Fibroblast of upper back skin (primary cell): Measurements from ENCODE around the gene ARHGAP28.

Experiments used
- DNase-seq: peaks from one replicate; pipeline ENCODE4 v3.0.0-alpha.2; 2013

Gene ARHGAP28

DNA sequence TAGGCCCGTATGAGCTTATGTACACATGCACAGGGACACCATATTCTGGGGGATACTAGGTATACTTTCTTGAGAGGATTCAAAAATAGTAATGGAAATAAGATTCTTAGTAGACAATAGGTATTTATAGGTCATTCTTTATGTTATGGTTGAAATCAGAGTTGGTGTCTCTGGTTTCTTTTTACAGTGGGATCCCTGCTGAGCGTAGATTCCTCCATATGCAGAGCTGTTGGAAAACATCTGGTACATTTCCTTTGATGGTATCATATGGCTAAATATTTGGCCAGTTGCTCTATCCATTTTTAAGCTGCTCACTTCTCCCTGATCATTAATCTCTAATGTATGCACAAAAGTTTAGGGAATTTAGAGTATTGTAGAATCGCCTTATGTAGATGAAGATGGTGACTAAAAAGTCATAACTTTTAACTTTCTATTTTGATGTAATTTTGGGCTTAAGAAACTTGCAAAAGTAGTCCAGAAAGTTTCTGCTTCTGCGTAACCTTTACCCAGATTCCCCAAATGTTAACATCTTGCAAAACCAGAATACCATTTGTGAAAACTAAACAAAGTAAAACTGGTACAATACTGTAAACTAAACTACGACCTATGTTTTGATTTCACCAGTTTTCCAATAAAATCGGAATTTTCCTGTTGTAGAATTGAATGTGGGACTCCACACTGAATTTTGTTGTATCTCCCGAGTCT is 5.4 kb downstream of the ARHGAP28 start:
- peak; percentile 77 for DNase-seq

DNA sequence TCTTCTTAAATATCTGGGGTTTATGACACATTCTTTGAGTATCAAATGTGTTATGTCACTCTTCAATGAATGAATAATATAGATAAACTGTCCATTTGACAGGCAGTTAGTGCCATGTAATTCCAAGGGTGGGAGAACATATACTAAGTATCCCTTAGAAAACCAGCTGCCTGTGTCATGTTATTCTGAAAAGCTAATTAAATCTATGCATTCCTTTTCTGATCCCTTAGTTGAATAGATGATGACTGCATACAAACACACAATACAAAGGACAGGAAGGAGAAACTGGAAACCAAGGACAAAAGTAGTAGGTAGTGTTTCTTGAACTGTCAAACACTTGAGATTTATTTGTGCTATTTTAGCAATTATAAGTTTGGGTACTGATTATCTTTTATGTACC is 8.3 kb downstream of the ARHGAP28 start:
- DNase-seq: no peak

DNA sequence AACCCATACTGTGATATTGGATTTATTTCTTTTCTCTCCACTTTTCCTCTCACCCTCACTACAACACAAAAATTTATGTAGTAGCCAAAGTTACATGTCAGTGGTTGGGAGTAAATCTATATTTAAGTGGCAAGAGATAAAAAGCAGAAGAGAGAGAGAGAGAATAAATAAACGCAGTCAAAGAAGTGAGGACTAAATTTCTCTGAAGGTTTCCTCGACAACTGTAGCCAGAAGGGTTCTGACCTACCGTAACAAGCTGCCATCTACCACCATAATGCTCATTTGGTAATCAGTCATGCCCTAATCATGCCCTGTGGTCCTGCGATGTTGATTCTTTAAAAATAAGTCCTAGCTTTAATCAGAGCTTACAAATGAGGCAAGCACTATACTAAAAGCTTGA is 9.1 kb downstream of the ARHGAP28 start:
- DNase-seq: no peak

DNA sequence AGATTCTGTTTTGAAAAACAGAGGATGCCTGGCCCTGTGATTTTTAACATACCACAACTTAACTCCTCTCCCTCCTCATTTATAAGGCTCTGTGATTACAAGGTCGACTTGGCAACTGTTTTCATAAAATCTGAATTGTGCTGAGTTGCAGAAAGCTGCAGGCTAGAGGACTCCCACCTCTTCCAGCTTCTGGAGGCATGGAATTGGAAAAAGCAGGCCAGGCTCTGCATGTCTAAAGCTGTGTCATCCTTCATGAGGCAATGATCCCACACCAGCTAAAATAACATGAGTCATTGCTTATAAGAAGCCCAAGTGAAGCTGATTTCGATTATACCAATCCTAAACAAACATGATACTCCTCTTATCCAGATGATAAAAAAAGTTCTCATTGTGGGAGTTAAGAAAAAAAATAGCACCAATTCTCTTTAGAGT is 11.7 kb downstream of the ARHGAP28 start:
- peak; percentile 98 for DNase-seq

DNA sequence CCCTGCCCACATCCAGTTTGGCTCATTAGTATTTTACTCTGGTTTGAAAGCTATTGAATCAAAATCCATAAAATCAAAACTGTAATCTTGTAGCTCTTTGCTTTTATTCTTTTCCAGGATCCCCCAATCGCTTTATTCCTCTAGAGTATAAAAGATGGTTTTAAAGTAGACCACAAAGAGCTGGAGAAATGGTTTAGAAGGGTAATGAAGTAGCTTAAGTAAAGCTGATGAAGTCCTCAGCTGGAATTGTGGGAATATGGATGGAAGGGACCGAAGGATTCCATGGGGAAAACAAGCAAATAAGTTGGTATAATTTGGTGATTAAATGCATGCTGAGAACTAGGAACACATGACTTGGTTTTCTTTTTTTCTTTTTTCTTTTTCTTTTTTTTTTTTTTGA is 12.3 kb downstream of the ARHGAP28 start:
- DNase-seq: no peak

DNA sequence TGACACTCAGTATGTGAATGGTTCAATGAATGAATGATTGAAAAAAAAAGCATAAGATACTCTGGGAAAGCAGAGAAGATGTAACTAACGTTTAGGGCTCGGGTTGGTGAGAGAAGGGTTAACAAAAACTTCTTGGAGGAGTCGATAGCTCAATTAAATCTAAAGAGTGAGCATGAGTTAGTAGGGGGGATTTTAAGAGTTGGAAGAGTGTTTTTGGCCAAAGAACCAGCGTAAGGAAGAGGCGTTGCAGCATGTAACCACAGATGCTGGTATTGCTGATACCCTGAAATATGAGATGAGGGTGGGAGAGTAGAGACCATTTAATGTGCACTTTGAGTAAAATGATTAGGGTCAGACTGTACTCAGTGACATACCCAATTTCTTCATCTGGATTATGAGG is 14.5 kb downstream of the ARHGAP28 start:
- no peak for DNase-seq

DNA sequence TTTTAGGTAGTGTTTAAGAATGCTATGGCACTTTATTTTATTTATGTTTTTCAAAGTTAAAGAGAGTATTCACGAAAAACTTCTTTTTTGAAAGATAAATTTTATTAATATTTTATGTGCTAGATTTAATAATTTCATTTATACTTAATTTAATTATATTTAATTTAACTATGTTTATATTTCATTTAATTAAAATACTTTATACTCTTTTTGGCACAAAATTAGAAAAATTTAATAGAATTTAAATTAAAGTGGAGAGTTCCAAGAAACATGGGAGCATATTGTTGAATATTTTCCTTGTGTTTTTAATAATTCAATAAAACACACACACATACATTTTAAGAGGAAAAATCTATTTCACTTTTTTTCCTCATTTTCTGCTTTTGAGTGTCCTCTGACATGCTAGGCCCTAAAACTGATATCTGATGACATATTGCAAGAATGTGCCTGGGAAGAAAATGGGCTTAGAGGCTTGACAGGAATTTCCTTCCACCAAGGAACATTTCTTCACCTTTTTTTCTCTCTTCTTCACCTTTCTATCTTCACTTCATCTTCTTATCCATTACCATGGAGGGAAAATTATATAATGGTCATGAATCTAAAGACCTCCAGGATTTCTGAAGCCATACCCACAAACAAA is 15.4 kb downstream of the ARHGAP28 start:
- DNase-seq: peak; percentile 45

DNA sequence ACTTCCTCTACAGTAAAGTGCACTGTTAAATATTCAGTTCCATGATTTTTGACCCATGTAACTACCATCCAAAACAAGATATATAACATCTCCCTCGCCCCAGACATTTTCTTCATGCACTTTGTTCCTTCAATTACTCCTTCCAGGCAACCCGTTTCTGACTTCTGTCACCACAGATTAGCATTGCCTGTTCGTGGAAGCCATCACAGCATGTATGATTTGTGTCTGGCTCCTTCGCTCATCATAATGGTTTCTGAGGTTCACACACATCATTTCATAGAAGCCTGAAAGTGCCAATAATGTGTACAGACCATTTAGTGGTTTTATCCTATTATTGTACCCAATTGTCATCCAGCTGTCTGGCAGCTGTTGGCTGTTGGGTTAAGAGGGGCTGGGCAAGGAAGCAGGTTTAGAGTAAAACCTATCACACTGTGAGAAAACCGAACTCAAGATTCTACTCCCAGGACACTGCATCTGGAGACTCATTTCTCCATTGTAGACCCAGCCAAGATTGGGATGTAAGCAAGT is 16.1 kb downstream of the ARHGAP28 start:
- DNase-seq: no peak

DNA sequence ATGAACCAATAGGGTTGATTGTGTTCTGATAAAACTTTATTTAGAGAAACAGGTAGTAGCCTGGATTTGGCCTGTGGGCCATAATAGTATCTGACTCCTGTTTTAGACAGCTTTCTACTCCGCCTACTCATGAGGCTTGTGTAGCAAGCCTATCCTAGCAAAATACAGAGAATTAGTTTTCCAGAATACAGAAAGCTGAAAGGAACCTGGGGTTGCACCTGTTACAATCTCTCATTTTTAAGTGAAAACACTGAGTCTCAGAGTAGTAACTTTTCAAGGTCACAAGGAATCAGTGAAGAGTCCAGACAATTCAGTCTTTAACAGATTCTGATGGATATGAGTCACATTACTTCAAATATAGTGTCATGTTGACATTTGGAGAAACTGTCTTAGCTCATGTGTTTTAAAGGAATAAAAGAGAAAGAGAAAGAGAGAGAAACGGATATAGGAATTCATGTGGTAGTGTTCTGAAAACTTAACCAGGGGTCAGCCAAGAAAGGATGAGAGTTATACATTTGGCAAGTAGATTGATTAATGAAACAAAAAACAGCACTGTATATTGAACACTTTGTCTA is 17.0 kb downstream of the ARHGAP28 start:
- peak; percentile 57 for DNase-seq

DNA sequence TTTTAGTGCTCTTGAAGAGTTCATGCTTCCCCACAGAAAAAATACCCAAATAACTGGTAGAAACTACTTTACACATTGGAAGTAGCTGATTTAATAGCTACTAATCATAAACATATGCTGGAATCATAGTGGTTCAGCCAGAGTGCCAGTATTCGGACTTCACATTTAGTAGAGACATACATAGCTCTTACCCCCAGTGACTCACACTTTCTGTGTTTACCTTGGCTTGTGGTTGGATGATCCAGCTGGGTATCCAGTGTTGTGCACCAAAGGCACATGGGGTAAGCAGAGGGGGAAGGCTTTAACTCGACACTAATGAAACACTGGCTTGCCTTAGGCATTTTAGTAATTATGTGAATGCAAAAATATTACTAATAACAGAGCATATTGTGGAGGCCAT is 18.1 kb downstream of the ARHGAP28 start:
- DNase-seq: peak; percentile 98

DNA sequence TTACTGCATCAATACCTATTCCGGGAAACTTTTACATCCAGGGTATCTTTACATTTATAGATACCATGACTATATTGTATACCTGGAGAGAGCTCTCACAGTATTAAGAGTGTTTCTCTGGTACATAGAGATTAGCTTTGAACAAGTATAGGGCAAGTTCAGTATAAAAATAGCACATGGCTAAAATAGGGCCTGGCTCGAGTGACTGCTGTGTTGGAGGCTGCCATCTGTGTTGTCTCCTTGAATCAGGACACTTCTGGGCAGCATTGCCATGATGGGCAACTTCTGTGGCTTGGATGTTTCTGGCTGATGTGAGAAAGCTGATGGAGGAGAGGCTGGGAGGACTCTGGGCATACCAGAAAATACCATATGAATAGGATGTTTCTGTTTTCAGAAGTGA is 18.7 kb downstream of the ARHGAP28 start:
- no peak for DNase-seq

DNA sequence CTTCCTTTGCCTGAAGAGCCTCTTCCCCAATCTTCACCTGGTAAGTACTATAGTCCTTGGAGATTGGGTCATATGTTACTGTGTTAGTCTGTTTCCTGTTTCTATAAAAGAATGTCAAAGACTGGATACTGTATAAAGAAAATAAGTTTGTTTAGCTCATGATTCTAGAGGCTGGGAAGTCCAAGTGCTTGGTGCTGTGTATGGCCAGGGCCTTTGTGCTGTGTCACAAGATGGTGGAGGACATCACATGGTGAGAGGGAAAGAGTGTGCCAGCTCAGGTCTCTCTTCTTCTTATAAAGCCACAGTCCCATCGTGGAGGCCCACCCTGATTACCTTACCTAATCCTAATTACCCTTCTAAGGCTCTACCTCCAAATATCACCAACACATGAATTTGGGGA is 20.9 kb downstream of the ARHGAP28 start:
- DNase-seq: no peak

DNA sequence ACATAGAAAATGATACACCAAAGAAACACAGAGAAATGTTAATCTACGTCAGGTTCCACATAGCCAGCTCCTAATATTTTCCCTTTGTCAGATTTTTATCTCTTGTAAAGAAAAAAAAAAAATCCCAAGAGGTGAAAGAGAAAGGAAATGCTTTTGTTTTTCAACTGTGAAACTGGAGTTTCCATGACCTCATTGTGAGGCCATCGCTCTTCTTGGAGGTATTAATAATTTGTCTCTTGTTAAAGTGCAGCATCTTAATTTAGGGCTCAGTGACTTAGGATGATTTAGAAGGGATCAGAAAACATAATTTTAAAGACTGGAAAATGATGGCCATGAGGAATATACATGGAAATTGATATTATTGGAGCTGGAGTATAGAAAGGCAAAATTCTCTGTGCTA is 21.7 kb downstream of the ARHGAP28 start:
- peak; percentile 18 for DNase-seq

DNA sequence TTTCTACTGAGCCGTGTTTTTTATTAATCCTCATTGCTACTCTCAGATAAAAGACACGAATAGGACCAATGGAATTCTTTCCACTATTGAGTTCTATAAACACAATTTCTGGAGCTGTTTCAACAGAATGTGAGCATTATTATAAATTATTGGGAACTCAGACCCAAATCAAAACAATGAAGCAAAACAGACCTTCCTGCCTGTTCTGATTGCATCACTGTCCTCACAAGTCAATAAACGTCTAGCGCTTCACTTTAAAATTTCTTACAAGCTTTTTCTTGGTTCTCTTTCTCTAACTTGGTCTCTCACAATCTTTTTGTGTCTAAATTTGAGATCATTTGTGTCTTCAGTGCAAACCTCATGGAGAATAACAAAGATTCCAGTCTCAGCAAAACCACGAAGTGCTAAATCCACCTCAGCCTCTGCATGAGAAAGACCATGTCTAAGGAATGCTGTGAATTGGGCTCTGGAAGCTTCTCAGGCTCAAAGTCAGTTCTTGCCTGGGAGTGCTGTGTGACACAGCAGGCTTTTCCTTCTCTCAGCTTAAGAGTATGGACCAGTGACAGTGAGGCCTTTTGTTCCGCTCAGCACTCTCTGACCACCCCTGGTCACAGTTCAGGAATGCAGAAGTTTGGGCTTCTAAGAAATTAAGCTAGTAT is 22.8 kb downstream of the ARHGAP28 start:
- DNase-seq: peak; percentile 78

DNA sequence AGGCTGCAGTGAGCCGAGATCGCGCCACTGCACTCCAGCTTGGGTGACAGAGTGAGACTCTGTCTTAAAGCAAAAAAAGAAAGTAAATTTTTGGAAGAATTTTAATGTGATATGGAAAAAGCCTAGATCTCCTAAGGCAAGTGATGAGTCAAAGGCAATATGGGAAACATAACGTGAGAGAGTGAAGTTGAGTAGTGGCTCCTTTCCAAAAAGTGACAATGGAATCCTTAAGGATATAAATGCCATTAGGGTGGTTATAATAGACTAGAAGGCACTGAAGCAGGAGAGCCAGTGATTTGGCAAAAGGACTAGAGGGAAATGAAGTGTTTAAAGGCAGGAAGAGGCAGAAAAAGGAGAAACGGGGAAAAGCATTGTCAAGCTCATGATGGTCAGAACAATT is 25.6 kb downstream of the ARHGAP28 start:
- peak; percentile 78 for DNase-seq

DNA sequence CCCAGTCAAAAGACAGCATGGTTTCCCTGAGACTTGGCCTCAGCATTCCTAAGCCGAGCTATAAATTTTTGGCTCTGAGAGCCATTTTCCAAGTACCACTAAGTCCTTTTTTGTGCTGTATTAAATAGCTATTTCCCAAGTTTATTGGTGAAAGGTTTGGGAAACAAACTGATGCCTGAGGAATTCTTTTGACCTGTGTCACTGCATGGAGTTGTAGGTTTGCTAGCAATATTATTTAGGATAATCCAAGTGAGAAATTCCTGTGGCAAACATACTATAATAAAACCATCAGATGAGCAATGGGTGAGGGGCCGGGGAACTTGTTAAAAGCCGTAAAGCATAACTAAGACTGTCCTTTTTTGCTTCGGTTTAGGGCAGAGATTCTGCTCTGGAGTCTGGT is 28.4 kb downstream of the ARHGAP28 start:
- peak; percentile 98 for DNase-seq

DNA sequence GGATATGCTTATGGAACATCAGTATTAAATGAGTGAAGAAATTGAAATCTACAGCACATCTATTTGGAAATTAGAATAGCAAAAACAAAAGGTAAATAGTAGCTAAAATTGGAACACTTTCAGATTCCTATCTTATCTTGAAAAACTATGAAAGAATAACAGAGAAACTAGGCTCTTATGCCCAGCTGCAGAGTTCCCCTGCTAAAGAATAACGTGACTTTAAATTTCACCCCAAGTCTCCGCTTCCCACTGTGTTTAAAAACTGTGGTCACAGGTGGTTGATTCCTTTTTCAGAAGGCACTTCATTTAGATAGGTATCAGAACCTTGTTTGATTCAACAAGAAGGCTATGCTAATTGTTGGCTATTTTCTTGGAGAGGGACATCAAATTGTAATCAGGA is 30.1 kb downstream of the ARHGAP28 start:
- DNase-seq: no peak

DNA sequence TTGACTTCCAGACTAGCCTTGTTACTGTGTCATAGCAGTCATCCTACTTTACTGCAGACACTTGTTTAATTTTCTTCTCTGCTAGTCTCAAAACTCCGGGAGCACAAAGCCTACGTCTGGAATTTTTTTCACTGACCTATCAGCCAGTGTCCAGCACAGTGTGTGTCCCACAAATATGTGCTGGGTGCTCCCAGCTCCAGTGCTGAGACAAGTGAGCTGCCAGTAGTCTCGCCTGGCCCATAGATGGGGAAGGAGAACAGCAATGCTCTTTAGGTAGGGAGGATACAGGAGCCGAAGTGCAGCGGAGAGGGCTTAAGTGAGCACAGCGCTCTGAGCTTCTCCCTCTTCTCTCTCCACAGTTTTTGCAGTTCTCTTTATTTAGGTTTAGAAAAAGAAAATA is 34.0 kb downstream of the ARHGAP28 start:
- DNase-seq: no peak

DNA sequence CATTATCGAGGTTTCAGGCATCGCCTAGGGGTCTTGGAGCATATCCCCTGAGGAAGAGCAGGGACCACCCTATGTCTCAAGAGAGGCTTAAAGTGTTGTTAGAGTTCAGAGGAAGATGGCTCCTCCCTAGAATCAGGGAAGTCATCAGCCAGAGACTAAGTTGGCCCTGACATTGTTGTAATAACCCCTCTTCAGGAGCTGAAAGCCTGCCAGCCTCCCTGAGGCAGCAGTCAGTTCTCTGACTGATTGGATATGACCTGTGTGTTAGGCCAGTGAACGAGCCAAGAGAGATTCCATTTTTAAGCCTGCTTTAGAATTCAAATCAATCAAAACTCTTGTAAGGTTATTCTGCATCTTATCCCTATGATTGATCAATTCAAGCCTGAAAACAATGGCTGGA is 34.9 kb downstream of the ARHGAP28 start:
- no peak for DNase-seq

DNA sequence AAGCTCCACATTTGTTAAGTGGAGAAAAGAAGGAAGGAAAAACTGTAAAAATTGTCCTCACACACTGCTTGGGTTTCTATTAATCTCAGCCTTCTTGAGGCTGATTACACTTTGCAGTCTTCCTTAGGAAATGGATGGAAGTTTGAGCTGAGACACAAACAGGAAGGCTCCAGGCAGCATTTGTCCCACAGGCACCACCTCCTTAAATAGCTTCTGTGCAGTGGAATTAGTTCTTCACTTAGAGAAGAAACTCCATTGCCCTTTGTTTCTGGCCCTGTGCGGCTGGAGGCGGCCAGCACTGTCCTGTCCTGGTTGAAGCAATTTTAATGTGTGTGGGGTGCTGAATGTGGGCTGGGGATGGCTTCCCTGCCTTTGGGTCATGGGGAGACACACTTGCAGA is 44.3 kb downstream of the ARHGAP28 start:
- no peak for DNase-seq

DNA sequence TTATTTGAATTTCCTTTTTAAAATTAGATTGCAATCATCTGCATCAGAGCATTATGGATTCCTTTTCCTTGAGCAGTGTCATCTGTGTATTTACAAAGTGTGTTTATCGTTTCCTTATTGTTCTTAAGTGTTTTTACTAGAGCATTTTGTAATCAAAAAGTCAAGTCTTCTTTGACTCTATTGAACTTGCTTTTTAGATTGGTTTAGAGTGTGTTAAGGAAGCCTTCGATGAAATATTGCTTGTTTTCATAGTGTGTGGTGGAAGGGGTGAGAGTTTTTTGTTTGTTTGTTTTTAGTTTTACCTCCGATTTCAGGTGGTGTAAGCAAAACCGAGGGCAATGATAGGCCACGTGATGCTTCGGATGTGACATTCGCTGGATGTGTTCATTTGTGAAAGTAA is 45.7 kb downstream of the ARHGAP28 start:
- no peak for DNase-seq

DNA sequence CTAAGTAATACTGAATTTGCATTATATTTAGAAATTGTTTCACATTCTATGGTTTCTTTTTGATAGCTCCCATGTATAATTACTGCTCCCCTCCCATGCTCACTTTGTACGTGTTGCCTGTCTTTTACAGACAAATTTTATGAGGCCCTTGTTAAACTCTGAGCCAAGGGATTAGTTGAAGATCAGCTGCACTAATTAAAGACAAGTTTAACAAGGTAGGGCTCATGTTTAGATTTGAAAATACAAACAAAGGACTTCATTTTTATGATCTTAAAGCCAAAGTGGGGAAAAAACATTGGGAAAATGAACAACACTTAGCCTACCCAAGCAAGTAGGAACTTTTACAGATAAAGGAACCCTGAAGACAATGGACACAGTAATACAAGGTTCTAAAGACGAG is 46.2 kb downstream of the ARHGAP28 start:
- no peak for DNase-seq

DNA sequence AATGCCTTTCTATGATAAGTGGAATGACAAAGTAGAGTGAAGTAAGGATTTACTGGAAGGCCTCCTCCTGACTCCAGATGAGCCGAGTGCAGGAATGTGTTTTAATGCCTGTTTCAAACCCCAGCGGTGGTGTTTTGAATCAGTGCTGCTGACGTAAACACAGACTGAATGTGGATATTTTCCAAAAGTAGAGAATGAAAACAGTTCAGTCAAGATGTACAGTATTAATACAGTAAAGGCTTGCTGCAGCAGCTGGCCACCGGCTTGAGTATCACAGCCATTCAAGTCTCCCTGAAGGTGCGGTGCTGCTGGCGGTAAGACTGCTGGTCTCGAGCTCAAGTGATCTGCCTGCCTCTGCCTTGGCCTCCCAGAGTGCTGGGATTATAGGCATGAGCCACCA is 46.7 kb downstream of the ARHGAP28 start:
- peak; percentile 97 for DNase-seq

DNA sequence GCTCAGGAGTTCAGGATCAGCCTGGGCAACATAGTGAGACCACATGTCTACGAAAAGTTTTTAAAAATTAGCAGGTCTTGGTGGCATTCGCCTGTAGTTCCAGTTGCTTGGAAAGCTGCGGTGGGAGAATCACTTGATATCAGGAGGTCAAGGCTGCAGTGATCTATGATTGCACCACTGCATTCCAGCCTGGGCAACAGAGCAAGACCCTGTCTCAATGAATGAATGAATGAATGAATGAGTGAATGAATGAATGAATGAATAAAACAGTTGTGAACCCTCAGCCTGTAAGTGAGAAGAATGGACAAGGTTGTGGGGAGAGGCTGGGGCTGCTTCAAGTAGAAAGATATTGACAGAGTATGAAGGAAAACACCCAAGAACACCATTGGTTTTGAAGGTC is 48.0 kb downstream of the ARHGAP28 start:
- DNase-seq: no peak
